H1 (cell line): ENCODE measurements around the gene NOP16. TPM values are rescaled to one million over a fixed set of nuclear protein-coding genes. Genes with fewer than 3 reads are reported as not detected.

Source experiments
- CTCF ChIA-PET: fragments of 300-600 bp; sonication (Branson Sonifier 250); formaldehyde crosslinking; loops from one replicate; lab custom pipeline; 2021; ENCODE audit not compliant: partially characterized antibody; lab: Charles Lee
- POLR2A ChIA-PET: fragments of 300-600 bp; sonication (Branson Sonifier 250); formaldehyde crosslinking; loops from one replicate; lab custom pipeline; 2021; ENCODE audit warnings: inconsistent platforms; ENCODE audit not compliant: partially characterized antibody; lab: Charles Lee
- DNase-seq, 2 experiments: peaks; one replicate each; pipeline versions ENCODE4 v3.0.0 to v3.0.0-alpha.2; 2010 to 2022; ENCODE audit warnings: low spot score in 2 of 2, low read depth in 1 of 2, mixed read lengths in 1 of 2
- FAIRE-seq: peaks from 2 replicates; lab custom pipeline; 2011; peaks lifted over from hg19 to GRCh38; lab: Jason Lieb, UNC
- H2AFZ ChIP-seq: 2 replicates; pipeline ENCODE4 v1.8.1; 2012; ENCODE audit warnings: low read length, inconsistent platforms
- H2AK5ac ChIP-seq: 2 replicates; pipeline ENCODE4 v1.6.1; 2013; ENCODE audit warnings: low read depth, low read length
- H2BK120ac ChIP-seq: replicated peaks from 2 replicates; pipeline ENCODE3; 2013; ENCODE audit warnings: low read depth, low read length, inconsistent platforms
- H2BK12ac ChIP-seq: 2 replicates; pipeline ENCODE4 v1.6.1; 2013; ENCODE audit warnings: low read depth, low read length
- H2BK15ac ChIP-seq: 2 replicates; pipeline ENCODE4 v1.6.1; 2013; ENCODE audit warnings: low read length
- H2BK20ac ChIP-seq: 2 replicates; pipeline ENCODE4 v1.6.1; 2013; ENCODE audit warnings: low read length
- H2BK5ac ChIP-seq: 2 replicates; pipeline ENCODE4 v1.6.1; 2013; ENCODE audit warnings: low read depth, low read length
- H3K14ac ChIP-seq: 2 replicates; pipeline ENCODE4 v1.6.1; 2013; ENCODE audit warnings: inconsistent platforms; ENCODE audit not compliant: insufficient read length
- H3K18ac ChIP-seq: 2 replicates; pipeline ENCODE4 v1.6.1; 2013; ENCODE audit warnings: low read length; ENCODE audit errors: extremely low read depth
- H3K23ac ChIP-seq: 2 replicates; pipeline ENCODE4 v1.6.1; 2013; ENCODE audit warnings: inconsistent platforms; ENCODE audit not compliant: insufficient read length
- H3K23me2 ChIP-seq: 2 replicates; pipeline ENCODE4 v1.6.1; 2013; ENCODE audit warnings: low read depth, low read length
- H3K27ac ChIP-seq: 2 replicates; pipeline ENCODE4 v1.6.1; 2011; ENCODE audit warnings: low read depth, low read length, inconsistent platforms
- H3K27me3 ChIP-seq, 4 experiments: replicated peaks in 1 of 4; 1 replicate in 1 of 4; 2 replicates in 3 of 4; pipeline versions ENCODE4 v1.6.1 to v1.8.1; 2011 to 2013; ENCODE audit warnings: low read length in 3 of 4, mild to moderate bottlenecking in 3 of 4, inconsistent platforms in 2 of 4, mixed read lengths in 2 of 4, moderate library complexity in 1 of 4; ENCODE audit not compliant: control insufficient read depth in 3 of 4, insufficient read depth in 3 of 4; ENCODE audit errors: extremely low read depth in 1 of 4
- H3K36me3 ChIP-seq, 4 experiments: 2 replicates each; pipeline versions ENCODE4 v1.6.1 to v1.8.1; 2011 to 2013; ENCODE audit warnings: mild to moderate bottlenecking in 4 of 4, low read length in 3 of 4, moderate library complexity in 2 of 4, control low read depth in 1 of 4, inconsistent platforms in 1 of 4; ENCODE audit not compliant: insufficient read depth in 4 of 4, control insufficient read depth in 2 of 4
- H3K4ac ChIP-seq: replicated peaks from 2 replicates; pipeline ENCODE3; 2013; ENCODE audit warnings: low read length, low read depth, mixed read lengths, inconsistent platforms; ENCODE audit not compliant: insufficient read length
- H3K4me1 ChIP-seq, 4 experiments: replicated peaks in 1 of 4; 1 replicate in 1 of 4; 2 replicates in 3 of 4; pipeline versions ENCODE4 v1.6.1 to v1.8.1; 2011 to 2013; ENCODE audit warnings: low read length in 3 of 4, inconsistent platforms in 2 of 4, mixed read lengths in 1 of 4; ENCODE audit not compliant: insufficient read depth in 4 of 4, control insufficient read depth in 3 of 4
- H3K4me2 ChIP-seq, 2 experiments: 2 replicates each; pipeline versions ENCODE4 v1.6.1 to v1.8.1; 2011 to 2013; ENCODE audit warnings: low read depth in 2 of 2, low read length in 2 of 2, control low read depth in 1 of 2, inconsistent platforms in 1 of 2, mild to moderate bottlenecking in 1 of 2; ENCODE audit not compliant: insufficient read depth in 1 of 2
- H3K4me3 ChIP-seq, 4 experiments: fragments of 200-600, 300-600 bp in 1 of 4; sonication (generic), shearing (Covaris generic), sonication (Bioruptor Twin) in 1 of 4; 2 replicates each; pipeline versions ENCODE4 v1.5.1 to v1.8.1; 2011 to 2016; ENCODE audit warnings: low read length in 4 of 4, low read depth in 3 of 4, control low read depth in 2 of 4, inconsistent platforms in 2 of 4, mild to moderate bottlenecking in 2 of 4, mixed read lengths in 1 of 4, moderate library complexity in 1 of 4; ENCODE audit not compliant: insufficient read depth in 2 of 4; ENCODE audit errors: extremely low read depth in 1 of 4
- H3K56ac ChIP-seq: replicated peaks from 2 replicates; pipeline ENCODE3; 2013; ENCODE audit warnings: low read depth, mild to moderate bottlenecking, mixed read lengths, low read length, inconsistent platforms; ENCODE audit not compliant: insufficient read length
- H3K79me1 ChIP-seq: 2 replicates; pipeline ENCODE4 v1.6.1; 2013; ENCODE audit warnings: low read depth, low read length, control low read depth
- H3K79me2 ChIP-seq, 2 experiments: 2 replicates each; pipeline versions ENCODE4 v1.6.1 to v1.8.1; 2012 to 2013; ENCODE audit warnings: low read length in 2 of 2, mild to moderate bottlenecking in 2 of 2, inconsistent platforms in 1 of 2; ENCODE audit not compliant: insufficient read depth in 2 of 2, control insufficient read depth in 1 of 2
- H3K9ac ChIP-seq, 4 experiments: replicated peaks in 1 of 4; 1 replicate in 1 of 4; 2 replicates in 3 of 4; pipeline versions ENCODE4 v1.6.1 to v1.8.1; 2011 to 2013; ENCODE audit warnings: low read depth in 3 of 4, low read length in 3 of 4, control low read depth in 2 of 4, mild to moderate bottlenecking in 2 of 4, moderate library complexity in 2 of 4, inconsistent platforms in 1 of 4; ENCODE audit errors: extremely low read depth in 1 of 4
- H3K9me3 ChIP-seq, 2 experiments: 2 replicates each; pipeline versions ENCODE4 v1.6.1 to v1.8.1; 2012 to 2013; ENCODE audit warnings: mild to moderate bottlenecking in 2 of 2, moderate library complexity in 2 of 2, control low read depth in 1 of 2, inconsistent platforms in 1 of 2, low read depth in 1 of 2, low read length in 1 of 2, mixed read lengths in 1 of 2; ENCODE audit not compliant: insufficient read depth in 2 of 2
- H4K20me1 ChIP-seq, 2 experiments: replicated peaks in 1 of 2; 2 replicates each; pipeline versions ENCODE3 to v1.8.1; 2011 to 2013; ENCODE audit warnings: inconsistent platforms in 2 of 2, low read length in 2 of 2, mild to moderate bottlenecking in 1 of 2; ENCODE audit not compliant: insufficient read depth in 2 of 2, control insufficient read depth in 1 of 2
- H4K5ac ChIP-seq: 2 replicates; pipeline ENCODE4 v1.6.1; 2013; ENCODE audit warnings: low read length, low read depth, mixed read lengths, inconsistent platforms; ENCODE audit not compliant: insufficient read length
- H4K8ac ChIP-seq: 2 replicates; pipeline ENCODE4 v1.8.0; 2013; ENCODE audit warnings: mild to moderate bottlenecking, moderate library complexity, low read length, inconsistent platforms; ENCODE audit not compliant: insufficient read depth; ENCODE audit errors: extremely low read depth
- H4K91ac ChIP-seq: replicated peaks from 2 replicates; pipeline ENCODE3; 2013; ENCODE audit warnings: low read length, mixed read lengths, inconsistent platforms; ENCODE audit not compliant: insufficient read length
- CEBPB ChIP-seq: IDR thresholded peaks from 2 replicates; pipeline ENCODE4 v1.6.1; 2012; ENCODE audit warnings: low read depth, low read length
- CTBP2 ChIP-seq: IDR thresholded peaks from 2 replicates; pipeline ENCODE4 v1.7.0; 2011; ENCODE audit warnings: borderline replicate concordance, mild to moderate bottlenecking, moderate library complexity, mixed read lengths, low read length; ENCODE audit not compliant: insufficient read depth, insufficient read length
- CTCF ChIP-seq, 3 experiments: IDR thresholded peaks; 1 replicate in 2 of 3; 2 replicates in 1 of 3; pipeline versions ENCODE4 v1.5.1 to v1.6.1; 2011; ENCODE audit warnings: low read length in 3 of 3, mild to moderate bottlenecking in 3 of 3, inconsistent platforms in 2 of 3, low read depth in 1 of 3, moderate library complexity in 1 of 3; ENCODE audit not compliant: insufficient read depth in 1 of 3; ENCODE audit errors: control extremely low read depth in 1 of 3
- E2F6 ChIP-seq: IDR thresholded peaks from 2 replicates; pipeline ENCODE4 v1.6.1; 2012; ENCODE audit warnings: inconsistent platforms
- RFX5 ChIP-seq: IDR thresholded peaks from 2 replicates; pipeline ENCODE4 v1.6.1; 2011; ENCODE audit warnings: low read depth, low read length, improper control_type of control experiment, borderline replicate concordance
- WGBS, 2 experiments: shearing (Covaris generic) in 1 of 2; methylation state at CpG; one replicate each; pipeline versions ENCODE4 v1.1.6 to v1.1.7; 2013 to 2015; ENCODE audit warnings: low lambda C conversion rate in 2 of 2, mixed read lengths in 2 of 2, inconsistent platforms in 1 of 2, low coverage in 1 of 2, missing lambda C conversion rate in 1 of 2; ENCODE audit not compliant: insufficient replicate concordance in 2 of 2, insufficient coverage in 1 of 2, insufficient read length in 1 of 2; ENCODE audit errors: extremely low coverage in 1 of 2, missing lambda C conversion rate in 1 of 2; 5-methylcytosine and 5-hydroxymethylcytosine counted together
- polyA plus RNA-seq, 7 experiments: library from polyadenylated mRNA; depleted of rRNA in 3 of 7; stranded (reverse) in 5 of 7; unstranded in 2 of 7; fragments of >200 nt in 5 of 7; fragments of 200-250 nt in 2 of 7; gene quantifications; 1 replicate in 5 of 7; 2 replicates in 1 of 7; 4 replicates in 1 of 7; pipeline versions ENCODE4 v1.2.1 to v1.2.3, GENCODE V29; 2011 to 2013; ENCODE audit warnings: missing spikeins in 2 of 7, mixed read lengths in 2 of 7
- total RNA-seq: library from RNA; stranded (reverse); fragmentation: NEBNext Ultra II Directional; extraction: Animal tissue kit (Norgen Biotek cat#: 25700); gene quantifications from 2 replicates; pipeline ENCODE4 v1.2.1, GENCODE V29; 2021

Gene NOP16
- total and polyA plus RNA-seq, 2 of the 8 experiments (the other 6 are each of a cell fraction or from before 2014, with no cell fraction given): 46.9 to 65.2 TPM

- H4K20me1 ChIP-seq: peaks cover 0 to 2% of the 10 kb centered on the region in 2 experiments
- H3K4ac ChIP-seq: no peak within 1 kb of the TSS
- H3K79me2 ChIP-seq: no peaks in the 10 kb centered on the region
- no peaks in the 10 kb centered on the region; the same call in 1 of the 2 replicates for H3K23me2 ChIP-seq
- H2BK12ac ChIP-seq: no peak within 1 kb of the TSS
- DNase-seq (peak; percentile 70 to 85), FAIRE-seq (no peak)
- peak within 1 kb of the TSS; percentile 40 to 77 (median 70) for H3K4me3 ChIP-seq
- H3K4me2 ChIP-seq: peak within 1 kb of the TSS; percentile 63 to 73
- WGBS, 2 experiments: 5% methylated on average over 84 of the region's 107 CpGs; no CpG with 5 or more reads in 1 of the 2 experiments
- ChIA-PET CTCF (interaction anchor here (0.7 to 3.3 kb wide), 12 partner anchors 10 to 686 kb away, joined by 3 to 22 read pairs (median 4); partner anchors contain the start of gene FAF2), POLR2A (interaction anchor here (0.8 to 1.7 kb wide), 10 partner anchors 9 to 219 kb away, joined by 3 to 9 read pairs (median 4); partner anchors contain the start of genes FAF2, KIAA1191, NOP16 and RNF44)
- H2BK5ac ChIP-seq: no peak within 1 kb of the TSS
- H3K18ac ChIP-seq: 0 out of 2 replicates have a peak within 1 kb of the TSS, but pooled peaks have one; percentile 24
- no peak within 1 kb of the TSS for H3K23ac ChIP-seq
- H2AK5ac ChIP-seq: no peak within 1 kb of the TSS
- peak within 1 kb of the TSS; percentile 90; the same call in 1 of the 2 replicates for H4K8ac ChIP-seq
- no peak within 1 kb of the TSS for H3K56ac ChIP-seq
- peak within 1 kb of the TSS; percentile 46; the same call in 1 of the 2 replicates for H2BK15ac ChIP-seq
- H2BK120ac ChIP-seq: no peak within 1 kb of the TSS
- H3K9ac ChIP-seq: peak within 1 kb of the TSS in 3 of 4 experiments; percentile 48 to 72 (median 62); a peak in 4 of 7 replicates
- no peak within 1 kb of the TSS for H4K91ac ChIP-seq
- no peaks in the 10 kb centered on the region for H3K36me3 ChIP-seq
- H2AFZ ChIP-seq: peak within 1 kb of the TSS; percentile 73
- H2BK20ac ChIP-seq: peak within 1 kb of the TSS; percentile 34; the same call in 1 of the 2 replicates
- peaks cover 0 to 3% (median 0%) of the 10 kb centered on the region in 4 experiments; a peak in 4 of 7 replicates for H3K4me1 ChIP-seq
- H3K27ac ChIP-seq: no peak within 1 kb of the TSS; the same call in 1 of the 2 replicates
- H4K5ac ChIP-seq: no peak within 1 kb of the TSS
- peaks cover 3 to 9% of the 10 kb centered on the region in 2 experiments; a peak in 1 of 4 replicates for H3K9me3 ChIP-seq
- H3K79me1 ChIP-seq: no peaks in the 10 kb centered on the region
- peaks cover 0 to 11% (median 9%) of the 10 kb centered on the region in 4 experiments; a peak in 6 of 7 replicates for H3K27me3 ChIP-seq
- H3K14ac ChIP-seq: no peak within 1 kb of the TSS
- TF ChIP-seq CTCF (IDR thresholded peaks at IDR 0.05; ENCODE audit: control extremely low read depth in 1 of 3, insufficient read depth in 1 of 3, low read depth in 1 of 3, low read length in 3 of 3) (peak; percentile 59 to 84 (median 76)), E2F6 (peak; percentile 88), CTBP2 (no peak), RFX5 (no peak), CEBPB (peak; percentile 35; the same call in 1 of the 2 replicates)
Observed at GRCh38 chr5:176415952-176416924, 27.8 kb upstream of the NOP16 start, which contains the start of gene CLTB. TSS of gene CLTB (minus strand) at chr5:176416539. CDS start at chr5:176416363, 176 bp downstream.
